Transverse colon (tissue), 4 donors: ENCODE results near the gene SLC29A1. TPM values are rescaled to one million over a fixed set of nuclear protein-coding genes. Genes with fewer than 3 reads are reported as not detected.

Source experiments
- DNase-seq: peaks from one replicate; pipeline ENCODE4 v3.0.0-alpha.2; 2019
- H3K27ac ChIP-seq, 4 donors: fragments of 200-600 bp; sonication (generic); 2 replicates each; pipeline ENCODE4 v1.5.1; 2016 to 2018; ENCODE audit warnings: inconsistent platforms in 4 of 4
- H3K27me3 ChIP-seq: fragments of 200-600 bp; sonication (generic); 2 replicates; pipeline ENCODE4 v1.5.1; 2017; ENCODE audit warnings: inconsistent platforms
- H3K36me3 ChIP-seq, 4 donors: fragments of 200-600 bp; sonication (generic); 2 replicates each; pipeline ENCODE4 v1.5.1; 2017 to 2019; ENCODE audit warnings: inconsistent platforms in 4 of 4
- H3K4me1 ChIP-seq, 4 donors: fragments of 200-600 bp; sonication (generic); 2 replicates each; pipeline ENCODE4 v1.5.1; 2017 to 2020; ENCODE audit warnings: inconsistent platforms in 4 of 4
- H3K4me3 ChIP-seq, 4 donors: fragments of 200-600 bp; sonication (generic); 1 replicate in 1 of 4; 2 replicates in 3 of 4; pipeline versions ENCODE4 v1.5.1 to v1.6.1; 2017 to 2019; ENCODE audit warnings: inconsistent platforms in 4 of 4
- H3K9me3 ChIP-seq, 2 donors: fragments of 200-600 bp; sonication (generic); 2 replicates each; pipeline ENCODE4 v1.5.1; 2017 to 2019; ENCODE audit warnings: inconsistent platforms in 2 of 2
- EP300 ChIP-seq: sonication (generic); formaldehyde crosslinking; IDR thresholded peaks from one replicate; pipeline ENCODE4 v1.6.1; 2017; ENCODE audit warnings: antibody characterized with exemption, low read depth
- POLR2A ChIP-seq: fragments of 450-650 bp; IDR thresholded peaks from one replicate; pipeline ENCODE4 v1.6.1; 2016; ENCODE audit warnings: antibody characterized with exemption, mild to moderate bottlenecking, moderate library complexity
- POLR2AphosphoS5 ChIP-seq, 3 donors: sonication (generic); formaldehyde crosslinking; IDR thresholded peaks; one replicate each; pipeline ENCODE4 v1.6.1; 2016; ENCODE audit warnings: antibody characterized with exemption in 3 of 3
- WGBS, 2 donors: methylation state at CpG; one replicate each; pipeline ENCODE4 v1.1.5; 2018; ENCODE audit warnings: low coverage in 1 of 2; 5-methylcytosine and 5-hydroxymethylcytosine counted together
- in situ Hi-C, 4 donors: fragments of 200-750 bp; cut with MboI; loops; one replicate each; pipeline versions ENCODE4 v1.15.0 to v1.15.1; 2017; ENCODE audit warnings: low sequenced_read_pairs in 3 of 4, low pct_ligation_motif_present in 1 of 4, low pct_unique_long_range_greater_than_20kb in 1 of 4
- intact Hi-C: fragments of 100-400 bp; cut with DNase I; formaldehyde crosslinking; loops from one replicate; pipeline ENCODE4 v1.15.1; 2023; ENCODE audit warnings: low total_unique reads
- total RNA-seq, 4 donors: library from RNA; depleted of rRNA; stranded (reverse); fragments of >200 nt; gene quantifications; one replicate each; pipeline ENCODE4 v1.1.0, GENCODE V29; 2016
- TF ChIP-seq, protein P1 (sequence below), 5 experiments: fragments of 200-600 bp in 3 of 5; fragments of 450-650 bp in 2 of 5; sonication (generic) in 3 of 5; IDR thresholded peaks; 1 replicate in 2 of 5; 2 replicates in 3 of 5; pipeline ENCODE4 v1.5.1; 2016 to 2017; ENCODE audit warnings: antibody characterized with exemption in 5 of 5, inconsistent platforms in 3 of 5, mild to moderate bottlenecking in 2 of 5, moderate library complexity in 1 of 5

Gene SLC29A1
- total RNA-seq, 4 donors from 2014 or later: 25.1 to 45.2 (median 35.6) TPM

DNA sequence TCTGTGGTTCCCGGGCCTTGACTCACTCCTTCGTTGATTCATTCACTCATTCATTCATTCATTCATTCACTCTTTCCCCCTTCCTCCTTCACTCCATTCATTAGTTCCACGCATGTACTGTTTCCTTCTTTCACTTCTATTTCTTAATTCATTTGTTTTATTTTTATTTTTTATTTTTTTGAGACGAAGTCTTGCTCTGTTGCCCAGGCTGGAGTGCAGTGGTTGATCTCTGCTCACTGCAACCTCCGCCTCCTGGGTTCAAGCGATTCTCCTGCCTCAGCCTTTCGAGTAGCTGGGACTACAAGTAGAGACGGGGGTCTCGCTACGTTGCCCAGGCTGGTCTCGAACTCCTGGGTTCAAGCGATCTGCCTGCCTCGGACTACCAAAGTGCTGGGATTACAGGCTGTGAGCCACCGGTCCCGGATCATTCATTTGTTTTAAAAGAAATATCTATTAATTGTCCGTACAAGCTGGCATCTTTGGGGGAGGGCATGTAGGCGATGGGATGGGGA lies 42.4 kb downstream of the SLC29A1 start:
- TF ChIP-seq, protein P1, sequence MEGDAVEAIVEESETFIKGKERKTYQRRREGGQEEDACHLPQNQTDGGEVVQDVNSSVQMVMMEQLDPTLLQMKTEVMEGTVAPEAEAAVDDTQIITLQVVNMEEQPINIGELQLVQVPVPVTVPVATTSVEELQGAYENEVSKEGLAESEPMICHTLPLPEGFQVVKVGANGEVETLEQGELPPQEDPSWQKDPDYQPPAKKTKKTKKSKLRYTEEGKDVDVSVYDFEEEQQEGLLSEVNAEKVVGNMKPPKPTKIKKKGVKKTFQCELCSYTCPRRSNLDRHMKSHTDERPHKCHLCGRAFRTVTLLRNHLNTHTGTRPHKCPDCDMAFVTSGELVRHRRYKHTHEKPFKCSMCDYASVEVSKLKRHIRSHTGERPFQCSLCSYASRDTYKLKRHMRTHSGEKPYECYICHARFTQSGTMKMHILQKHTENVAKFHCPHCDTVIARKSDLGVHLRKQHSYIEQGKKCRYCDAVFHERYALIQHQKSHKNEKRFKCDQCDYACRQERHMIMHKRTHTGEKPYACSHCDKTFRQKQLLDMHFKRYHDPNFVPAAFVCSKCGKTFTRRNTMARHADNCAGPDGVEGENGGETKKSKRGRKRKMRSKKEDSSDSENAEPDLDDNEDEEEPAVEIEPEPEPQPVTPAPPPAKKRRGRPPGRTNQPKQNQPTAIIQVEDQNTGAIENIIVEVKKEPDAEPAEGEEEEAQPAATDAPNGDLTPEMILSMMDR (IDR thresholded peaks at IDR 0.05): no peak
- TF ChIP-seq POLR2A (no peak), POLR2AphosphoS5 (IDR thresholded peaks at IDR 0.05) (no peak), EP300 (no peak)
- H3K4me3 ChIP-seq: peak overlapping the region in 3 of 4 donors; percentile 74 to 81 (median 78)
- intact Hi-C loops (no loop called here), in situ Hi-C loops (loop anchor here in 1 of 4 donors (10.0 kb wide), 1 partner anchor 69 kb away; no protein-coding TSS in a partner anchor)
- no peaks in the 10 kb centered on the region for H3K36me3 ChIP-seq
- DNase-seq: no peak
- H3K9me3 ChIP-seq: no peaks in the 10 kb centered on the region
- peaks cover 26% of the 10 kb centered on the region for H3K27me3 ChIP-seq
- peak overlapping the region; percentile 80 to 90 (median 86) for H3K27ac ChIP-seq
- WGBS, 2 donors: 14 to 61% methylated on average over 5 to 17 of the region's 17 CpGs
- H3K4me1 ChIP-seq: peaks cover 16 to 43% (median 31%) of the 10 kb centered on the region in 4 donors

DNA sequence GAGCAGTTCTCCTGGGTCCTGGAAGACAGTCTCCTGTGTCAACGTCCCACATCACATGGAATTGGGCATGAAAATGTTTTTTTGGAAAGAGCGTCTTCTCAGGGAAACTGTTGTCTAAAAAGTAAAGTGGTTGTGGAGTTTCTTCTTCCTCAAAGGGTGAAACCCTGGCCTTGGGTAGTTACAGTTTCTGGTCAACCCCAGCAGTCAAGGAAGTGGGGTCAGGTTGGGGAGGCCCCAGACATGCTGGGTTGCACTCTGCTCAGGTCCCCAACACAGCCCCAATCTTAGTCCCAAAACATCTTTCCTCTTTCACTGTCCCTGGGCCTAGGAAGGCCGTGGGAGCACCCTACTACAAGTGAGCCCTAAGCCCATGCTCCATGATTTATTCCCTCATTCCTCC lies 43.0 kb downstream of the SLC29A1 start:
- Histone ChIP-seq H3K9me3 (no peaks in the 10 kb centered on the region), H3K27ac (peak overlapping the region in 1 of 4 donors; percentile 90), H3K36me3 (no peaks in the 10 kb centered on the region), H3K4me3 (no peak overlapping the region), H3K4me1 (peaks cover 16 to 43% (median 31%) of the 10 kb centered on the region in 4 donors), H3K27me3 (peaks cover 32% of the 10 kb centered on the region)
- no peak for TF ChIP-seq POLR2AphosphoS5 (IDR thresholded peaks at IDR 0.05)
- WGBS, 2 donors: 65 to 70% methylated on average over 3 of the region's 3 CpGs
- no peak for DNase-seq
- in situ Hi-C loops (loop anchor here in 1 of 4 donors (10.0 kb wide), 1 partner anchor 68 kb away; no protein-coding TSS in a partner anchor), intact Hi-C loops (no loop called here)

DNA sequence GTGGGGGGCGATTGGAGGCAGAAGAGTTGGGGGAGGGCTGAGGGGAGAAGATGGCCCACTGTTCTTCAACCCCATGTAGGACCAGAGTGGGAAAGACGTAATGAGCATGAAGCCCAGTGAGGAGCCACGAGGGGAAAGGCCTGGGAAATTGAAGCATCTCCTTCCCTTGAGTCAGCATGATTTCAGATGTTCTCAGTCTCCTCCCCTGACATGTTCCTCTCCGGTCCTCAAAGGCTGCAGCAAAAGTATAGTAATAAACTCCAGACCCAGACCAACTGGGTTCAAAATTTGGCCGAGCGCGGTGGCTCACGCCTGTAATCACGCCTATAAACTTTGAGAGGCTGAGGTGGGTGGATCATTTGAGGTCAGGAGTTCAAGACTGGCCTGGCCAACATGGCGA lies 43.9 kb downstream of the SLC29A1 start:
- no peak overlapping the region for H3K4me3 ChIP-seq
- no peak overlapping the region for H3K27ac ChIP-seq
- peaks cover 41% of the 10 kb centered on the region for H3K27me3 ChIP-seq
- no peak for DNase-seq
- H3K36me3 ChIP-seq: no peaks in the 10 kb centered on the region
- peaks cover 16 to 39% (median 30%) of the 10 kb centered on the region in 4 donors for H3K4me1 ChIP-seq
- TF ChIP-seq POLR2A (no peak), POLR2AphosphoS5 (IDR thresholded peaks at IDR 0.05) (no peak), EP300 (no peak)
- TF ChIP-seq, protein P1 (IDR thresholded peaks at IDR 0.05): no peak
- in situ Hi-C loops (loop anchor here in 1 of 4 donors (10.0 kb wide), 1 partner anchor 68 kb away; no protein-coding TSS in a partner anchor), intact Hi-C loops (no loop called here)
- H3K9me3 ChIP-seq: no peaks in the 10 kb centered on the region
- WGBS, 2 donors: 26 to 55% methylated on average over 8 to 10 of the region's 10 CpGs

DNA sequence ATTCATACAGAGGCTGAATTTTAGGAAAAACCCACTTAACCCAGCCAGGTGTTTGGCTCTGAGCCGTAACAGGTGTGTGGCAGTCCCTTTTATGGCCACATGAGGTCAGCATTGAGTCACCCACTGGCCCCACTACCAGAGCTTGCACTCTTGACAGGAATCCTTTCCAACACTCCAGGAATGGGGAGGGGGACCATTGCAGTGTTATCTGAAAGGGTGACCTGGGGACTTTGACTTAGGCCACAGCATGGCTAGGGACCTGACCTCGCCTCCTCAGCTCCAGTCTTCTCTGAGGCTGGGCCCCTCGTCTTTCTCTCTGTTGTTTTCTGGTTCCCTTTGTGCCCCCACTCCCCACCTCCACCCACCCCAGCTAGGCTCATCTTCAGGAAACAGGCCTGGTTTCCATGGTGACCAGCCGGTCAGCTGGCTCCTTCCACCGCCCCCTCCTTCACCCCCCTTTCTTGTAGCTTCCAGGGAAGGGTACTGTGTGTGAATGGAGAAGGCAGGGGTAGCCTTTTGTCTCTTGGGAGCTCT lies 44.8 kb downstream of the SLC29A1 start:
- Histone ChIP-seq H3K9me3 (no peaks in the 10 kb centered on the region), H3K4me3 (no peak overlapping the region), H3K27ac (no peak overlapping the region), H3K36me3 (no peaks in the 10 kb centered on the region), H3K4me1 (peaks cover 9 to 29% (median 23%) of the 10 kb centered on the region in 4 donors), H3K27me3 (peaks cover 50% of the 10 kb centered on the region)
- no peak for TF ChIP-seq POLR2A
- TF ChIP-seq EP300: no peak
- TF ChIP-seq, protein P1 (IDR thresholded peaks at IDR 0.05): peak; percentile 86 to 96 (median 89)
- TF ChIP-seq POLR2AphosphoS5 (IDR thresholded peaks at IDR 0.05): no peak
- WGBS, 2 donors: 24% methylated on average over 5 of the region's 5 CpGs; no CpG with 5 or more reads in 1 of the 2 donors
- intact Hi-C loops: no loop called here
- in situ Hi-C loops: loop anchor here in 1 of 4 donors (10.0 kb wide), 1 partner anchor 67 kb away; no protein-coding TSS in a partner anchor
- DNase-seq: peak; percentile 71
